ENCODE results near the gene SPIRE2.
A peak's percentile ranks its signal among the peaks of the same experiment; 100 is the strongest.

DNA sequence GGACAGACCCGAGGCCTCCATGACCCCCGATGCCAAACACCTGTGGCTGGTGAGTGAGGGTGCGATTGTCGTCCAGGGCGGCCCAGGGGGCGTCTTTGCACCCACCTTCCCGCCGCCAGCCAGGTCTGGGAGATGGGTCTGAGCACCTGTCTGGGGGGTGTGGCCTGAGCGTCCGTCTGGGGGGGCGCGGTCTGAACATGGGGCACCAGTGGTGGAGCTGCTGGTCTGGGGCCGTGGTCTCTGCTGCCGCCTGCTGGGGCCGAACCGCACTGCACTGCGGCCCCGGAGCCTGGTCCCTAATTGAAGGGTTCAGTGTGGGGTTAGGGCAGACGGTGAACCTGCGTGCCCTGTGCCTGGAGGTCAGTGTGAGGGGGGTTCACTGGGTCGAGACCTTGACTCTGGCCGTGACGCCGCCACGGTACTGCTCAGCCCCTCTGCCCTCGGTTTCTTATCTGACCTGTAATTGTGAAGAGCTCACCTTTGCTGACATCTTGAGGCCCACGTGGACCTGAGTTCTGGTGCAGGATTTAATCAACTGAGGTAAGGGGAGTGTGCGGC, 32.6 kb downstream of the SPIRE2 start:
- no peak for TF ChIP-seq EZH2 (IDR thresholded peaks at IDR 0.05; ENCODE audit: borderline replicate concordance, low read depth, low read length, severe bottlenecking)
- TF ChIP-seq, protein P1, sequence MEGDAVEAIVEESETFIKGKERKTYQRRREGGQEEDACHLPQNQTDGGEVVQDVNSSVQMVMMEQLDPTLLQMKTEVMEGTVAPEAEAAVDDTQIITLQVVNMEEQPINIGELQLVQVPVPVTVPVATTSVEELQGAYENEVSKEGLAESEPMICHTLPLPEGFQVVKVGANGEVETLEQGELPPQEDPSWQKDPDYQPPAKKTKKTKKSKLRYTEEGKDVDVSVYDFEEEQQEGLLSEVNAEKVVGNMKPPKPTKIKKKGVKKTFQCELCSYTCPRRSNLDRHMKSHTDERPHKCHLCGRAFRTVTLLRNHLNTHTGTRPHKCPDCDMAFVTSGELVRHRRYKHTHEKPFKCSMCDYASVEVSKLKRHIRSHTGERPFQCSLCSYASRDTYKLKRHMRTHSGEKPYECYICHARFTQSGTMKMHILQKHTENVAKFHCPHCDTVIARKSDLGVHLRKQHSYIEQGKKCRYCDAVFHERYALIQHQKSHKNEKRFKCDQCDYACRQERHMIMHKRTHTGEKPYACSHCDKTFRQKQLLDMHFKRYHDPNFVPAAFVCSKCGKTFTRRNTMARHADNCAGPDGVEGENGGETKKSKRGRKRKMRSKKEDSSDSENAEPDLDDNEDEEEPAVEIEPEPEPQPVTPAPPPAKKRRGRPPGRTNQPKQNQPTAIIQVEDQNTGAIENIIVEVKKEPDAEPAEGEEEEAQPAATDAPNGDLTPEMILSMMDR (IDR thresholded peaks at IDR 0.05; ENCODE audit: borderline replicate concordance, extremely low read depth, low read length, poor library complexity, severe bottlenecking) = peak; percentile 98
